Measurements from ENCODE around the gene CDKAL1. TPM values are rescaled to one million over a fixed set of nuclear protein-coding genes. Genes with fewer than 3 reads are reported as not detected.

CDKAL1 gene
- total RNA-seq, 1 donor from 2014 or later, result 47.6 TPM

GRCh38 chr6:20932284-20932683 lies 398.0 kb downstream of the CDKAL1 start:
- DNase-seq, result no peak

- no peak for DNase-seq
These were observed 399.0 kb downstream of the CDKAL1 start for GRCh38 chr6:20933057-20933788.

DNA sequence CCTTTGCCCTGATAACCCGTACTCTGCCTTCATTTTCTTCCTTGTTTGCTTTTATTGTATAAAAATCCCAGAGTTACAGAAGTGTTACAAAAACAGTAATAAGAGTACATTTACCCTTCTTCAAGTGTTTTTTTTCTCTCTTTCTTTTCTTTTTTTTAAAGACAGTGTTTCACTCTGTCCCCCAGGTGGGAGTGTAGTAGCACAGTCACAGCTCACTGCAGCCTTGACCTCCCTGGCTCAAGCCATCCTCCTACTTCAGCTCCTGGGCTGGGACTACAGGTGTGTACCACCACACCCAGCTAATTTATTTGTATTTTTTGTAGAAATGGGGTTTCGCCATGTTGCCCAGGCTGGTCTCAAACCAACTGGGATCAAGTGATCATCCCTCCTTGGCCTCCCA lies 402.7 kb downstream of the CDKAL1 start:
- no peak for DNase-seq

DNA sequence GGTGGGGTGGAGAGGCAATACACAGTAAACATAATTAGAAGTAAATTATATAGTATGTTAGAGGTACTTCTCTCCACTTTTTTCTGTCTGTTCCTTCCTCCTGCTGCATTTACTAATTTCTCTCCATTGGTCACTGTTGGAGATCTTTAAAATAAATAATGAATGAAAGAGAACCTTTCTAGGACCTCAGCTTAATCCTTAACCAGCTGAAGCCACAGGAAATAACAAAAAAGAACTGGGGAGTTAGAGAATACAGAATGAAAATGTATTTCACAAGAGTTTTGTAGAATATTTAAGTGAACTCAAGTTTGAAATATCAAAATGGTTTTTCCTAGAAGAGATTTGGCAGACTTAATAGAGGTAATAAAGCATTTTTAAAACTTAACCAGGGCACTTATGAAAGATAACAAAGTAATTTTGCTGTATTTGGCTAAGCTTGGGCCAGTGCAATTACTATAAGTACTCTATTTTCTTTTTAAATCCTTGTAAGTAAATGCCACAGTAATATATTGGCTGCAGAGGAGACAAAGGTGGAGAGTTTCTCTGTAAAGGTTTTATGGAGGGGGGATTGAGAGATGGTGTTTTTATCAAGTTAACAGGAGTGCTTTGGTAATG lies 405.0 kb downstream of the CDKAL1 start:
- no peak for DNase-seq

DNA sequence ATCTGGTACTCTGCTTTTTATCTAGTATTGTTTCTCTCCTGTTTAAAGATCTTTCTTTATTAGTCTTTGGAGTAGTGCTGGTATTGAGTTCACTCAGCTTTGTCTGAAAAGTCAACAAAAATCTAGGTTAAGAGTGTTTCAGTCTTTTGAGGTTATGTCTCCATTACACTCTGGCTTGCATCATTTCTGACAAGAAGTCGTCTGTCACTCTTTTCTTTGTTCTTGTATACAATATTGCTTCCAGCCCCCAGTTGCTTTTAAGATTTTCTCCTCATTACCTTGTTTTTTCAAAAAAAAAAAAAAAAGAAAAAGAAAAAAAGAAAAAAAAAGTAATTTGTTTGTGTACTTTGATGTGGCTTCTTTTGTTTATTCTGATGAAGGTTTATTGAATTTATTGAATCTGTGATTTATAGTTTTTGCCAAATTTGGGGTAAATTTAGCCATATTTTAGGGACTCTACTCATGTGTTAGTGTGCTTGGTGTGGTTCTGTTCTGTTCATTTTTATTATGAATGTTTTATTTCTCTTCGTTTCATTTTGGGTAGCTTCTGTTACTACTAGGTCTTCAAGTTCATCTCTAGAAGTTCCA lies 408.9 kb downstream of the CDKAL1 start:
- DNase-seq, result no peak

DNA sequence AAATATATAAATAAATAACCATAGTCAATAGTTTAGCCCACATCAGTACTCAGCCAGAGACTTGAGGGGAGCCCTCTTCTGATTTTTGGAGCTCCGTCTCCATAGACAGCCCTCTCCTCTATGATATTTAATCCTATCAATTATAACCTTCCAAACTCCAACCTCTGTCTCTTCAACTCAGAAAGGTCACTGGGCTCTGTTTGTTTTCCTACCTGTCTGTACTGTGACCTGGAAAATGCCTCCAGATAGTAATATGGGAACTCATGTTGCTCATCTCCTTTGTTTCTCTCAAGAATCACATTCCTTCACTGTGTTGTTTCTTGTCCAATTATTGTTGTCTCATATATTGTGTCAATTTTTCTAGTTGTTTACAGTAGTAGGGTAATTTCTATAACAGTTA lies 409.7 kb downstream of the CDKAL1 start:
- no peak for DNase-seq

DNA sequence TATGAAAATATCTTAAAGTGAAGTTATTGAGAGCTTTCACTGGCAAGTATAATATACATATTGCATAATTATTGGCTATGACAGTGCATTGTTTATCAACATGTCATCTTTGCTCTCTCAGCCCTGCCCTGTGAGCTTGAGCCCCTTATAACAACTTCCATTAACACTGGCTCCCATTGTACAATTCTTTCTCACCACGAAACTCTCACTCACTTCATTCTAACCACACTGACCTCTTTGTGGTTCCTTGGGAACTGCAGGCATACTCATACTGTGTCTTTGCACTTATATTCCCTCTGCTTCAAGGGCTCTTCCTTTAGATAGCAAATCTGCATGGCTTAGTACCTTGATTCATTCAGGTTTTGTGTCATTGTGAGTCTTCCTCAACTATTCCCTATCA lies 411.8 kb downstream of the CDKAL1 start:
- no peak for DNase-seq

- no peak for DNase-seq
These were observed 412.6 kb downstream of the CDKAL1 start for GRCh38 chr6:20946890-20947289.

- DNase-seq, result no peak
These were observed 413.7 kb downstream of the CDKAL1 start for GRCh38 chr6:20947977-20948376.

GRCh38 chr6:20948556-20948955 lies 414.3 kb downstream of the CDKAL1 start:
- DNase-seq, result no peak

DNA sequence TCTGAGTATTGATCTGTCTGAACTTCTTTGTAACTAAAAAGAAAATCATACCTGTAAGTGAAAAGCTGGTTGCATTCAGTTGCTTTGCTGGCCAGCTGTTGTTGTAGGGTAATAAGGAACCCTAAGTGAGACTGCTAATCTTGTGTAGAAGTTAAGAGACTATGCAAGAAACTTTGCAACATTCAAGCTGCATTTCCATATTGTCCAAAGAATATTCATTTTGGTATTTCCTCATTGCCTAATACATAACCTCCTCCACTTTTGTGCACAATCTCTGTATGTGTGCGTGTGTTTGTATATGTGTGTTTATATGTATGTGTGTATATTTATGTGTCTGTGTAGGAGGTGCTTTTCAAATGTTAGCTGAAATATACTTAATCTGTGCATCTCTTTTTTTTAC lies 414.9 kb downstream of the CDKAL1 start:
- no peak for DNase-seq

GRCh38 chr6:20952699-20953474 lies 418.6 kb downstream of the CDKAL1 start:
- DNase-seq, result no peak

DNA sequence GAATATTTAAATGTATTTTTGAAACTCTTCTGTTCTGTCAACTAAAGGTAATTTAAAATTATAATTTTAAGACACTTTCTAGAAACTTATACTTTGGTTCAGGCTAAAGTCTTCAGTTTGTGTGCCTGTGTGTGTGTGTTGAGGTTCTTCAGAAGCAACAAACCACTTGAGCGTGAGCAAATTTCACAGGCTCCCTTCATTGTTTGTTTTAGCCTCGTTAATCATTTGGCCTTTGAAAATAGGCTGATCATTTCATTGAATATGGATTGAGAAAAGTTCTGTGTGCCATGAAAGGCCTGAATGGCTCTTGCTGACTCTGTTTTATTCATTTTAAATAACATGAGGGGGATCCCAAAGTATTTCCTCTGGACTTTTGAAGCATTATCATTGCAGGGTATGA lies 420.1 kb downstream of the CDKAL1 start:
- no peak for DNase-seq

DNA sequence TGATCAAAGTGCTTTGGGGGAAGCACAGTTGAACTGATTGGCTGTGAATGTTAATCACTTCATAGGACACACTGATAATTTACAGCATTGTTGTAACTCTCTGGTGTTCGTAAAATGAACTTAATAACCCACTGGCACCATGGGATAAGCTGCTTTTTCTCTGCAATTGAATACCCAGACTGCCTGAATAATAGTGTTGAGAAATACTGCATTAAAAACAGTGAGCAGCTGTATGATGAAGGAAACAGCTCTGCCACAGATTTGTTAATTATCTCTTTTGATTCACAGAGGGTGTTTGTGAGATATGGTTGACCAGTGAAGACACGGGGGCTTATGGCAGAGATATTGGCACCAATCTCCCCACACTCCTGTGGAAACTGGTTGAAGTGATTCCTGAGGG lies 420.9 kb downstream of the CDKAL1 start:
- no peak for DNase-seq

DNA sequence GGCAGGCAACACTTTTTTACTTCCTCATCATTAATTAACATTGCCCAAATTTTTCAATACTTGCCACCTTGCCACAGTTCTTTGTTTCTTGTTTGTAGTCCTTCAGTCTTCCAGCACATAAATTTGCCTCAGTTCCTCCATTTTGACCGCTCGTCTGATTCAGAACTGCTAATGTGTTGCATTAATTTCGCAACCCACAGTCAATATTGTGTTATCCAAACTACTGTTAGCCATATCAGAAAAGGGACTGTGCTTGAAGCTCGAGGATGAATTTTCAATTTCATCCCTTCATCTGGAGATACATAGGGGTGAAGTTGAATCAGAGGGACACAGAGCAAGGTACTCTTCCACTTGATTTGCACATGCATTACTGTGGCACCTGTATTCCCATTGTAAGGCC lies 421.5 kb downstream of the CDKAL1 start:
- no peak for DNase-seq

GRCh38 chr6:20960067-20960466 lies 425.8 kb downstream of the CDKAL1 start:
- DNase-seq, result no peak

GRCh38 chr6:20965276-20965675 lies 431.0 kb downstream of the CDKAL1 start:
- no peak for DNase-seq

GRCh38 chr6:20965915-20966314 lies 431.7 kb downstream of the CDKAL1 start:
- no peak for DNase-seq

GRCh38 chr6:20969551-20969950 lies 435.3 kb downstream of the CDKAL1 start:
- DNase-seq, result no peak

DNA sequence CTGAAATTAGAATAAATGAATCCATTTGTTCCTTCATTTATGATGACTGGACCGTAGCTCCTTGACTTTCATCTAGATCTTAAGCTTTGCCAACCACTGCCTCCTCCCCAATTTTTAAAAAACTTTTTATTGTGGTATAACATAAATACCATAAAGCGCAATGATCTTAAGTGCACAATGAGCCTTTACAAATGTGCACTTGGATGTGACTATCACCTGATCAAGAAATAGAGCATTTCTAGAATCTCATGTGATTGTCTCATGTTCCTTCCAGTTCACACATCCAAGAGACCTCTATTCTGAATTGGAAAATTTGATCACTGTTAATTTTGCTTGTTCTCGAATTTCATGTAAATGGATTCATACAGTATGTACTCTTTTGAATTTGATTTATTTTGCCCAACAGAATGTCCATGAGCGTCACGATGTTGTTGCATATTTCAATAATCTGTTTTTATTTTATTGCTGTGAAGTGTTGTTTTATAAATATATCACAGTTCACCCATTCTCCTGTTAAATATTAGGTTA lies 442.2 kb downstream of the CDKAL1 start:
- DNase-seq, result no peak

GRCh38 chr6:20978151-20978614 lies 443.9 kb downstream of the CDKAL1 start:
- no peak for DNase-seq

- no peak for DNase-seq
These were observed 444.8 kb downstream of the CDKAL1 start for GRCh38 chr6:20979076-20979475.

- no peak for DNase-seq
These were observed 449.7 kb downstream of the CDKAL1 start for GRCh38 chr6:20983961-20984360.
